ENCODE data around the gene LRRC46.

GRCh38 chr17:47820033-47820789 is 11.3 kb upstream of the LRRC46 start:
- TF ChIP-seq TARDBP (IDR thresholded peaks at IDR 0.05) = no peak
- TF ChIP-seq L3MBTL2 (conservative IDR thresholded peaks at IDR 0.05) = no peak
- no peak for TF ChIP-seq SUZ12 (IDR thresholded peaks at IDR 0.05)
- TF ChIP-seq ARNT (IDR thresholded peaks at IDR 0.05) = no peak

Measured in HEK293T (cell line).